K562 (cell line): ENCODE data around the gene WDR55. TPM values are rescaled to one million over a fixed set of nuclear protein-coding genes. Genes with fewer than 3 reads are reported as not detected.

Experiments
- CBX2 ChIP-seq: fragments of 200-600 bp; sonication (generic); IDR thresholded peaks from one replicate; pipeline ENCODE4 v1.6.1; 2012; ENCODE audit warnings: mild to moderate bottlenecking, low read length, inconsistent platforms; ENCODE audit not compliant: insufficient read depth, poor library complexity, severe bottlenecking
- CUX1 ChIP-seq: fragments of 200-800 bp; sonication (Bioruptor generic); IDR thresholded peaks from 2 replicates; pipeline ENCODE4 v1.6.1; 2016; ENCODE audit warnings: missing genetic modification characterization, missing compliant biosample characterization
- DDX20 ChIP-seq: fragments of 450-650 bp; IDR thresholded peaks from 2 replicates; pipeline ENCODE4 v1.6.1; 2016; ENCODE audit warnings: missing genetic modification characterization, low read depth, mild to moderate bottlenecking, missing compliant biosample characterization, moderate library complexity
- FOXK1 ChIP-seq: sonication (generic); formaldehyde crosslinking; IDR thresholded peaks from 2 replicates; pipeline ENCODE4 v1.8.0; 2022; ENCODE audit warnings: missing genetic modification reagents, mild to moderate bottlenecking, borderline replicate concordance
- HLTF ChIP-seq: fragments of 450-650 bp; IDR thresholded peaks from 2 replicates; pipeline ENCODE4 v1.6.1; 2016
- ID3 ChIP-seq, 2 experiments: fragments of 250-450 bp in 1 of 2; fragments of 450-650 bp in 1 of 2; sonication (Bioruptor Pico) in 1 of 2; IDR thresholded peaks; 2 replicates each; pipeline versions ENCODE4 v1.6.1 to v1.8.0; 2016 to 2021; ENCODE audit warnings: mild to moderate bottlenecking in 2 of 2, moderate library complexity in 2 of 2, missing compliant biosample characterization in 1 of 2, missing genetic modification characterization in 1 of 2
- NFIC ChIP-seq: fragments of 450-650 bp; IDR thresholded peaks from 2 replicates; pipeline ENCODE4 v1.6.1; 2017; ENCODE audit warnings: mild to moderate bottlenecking, inconsistent platforms
- RNF2 ChIP-seq: sonication (generic); IDR thresholded peaks from 2 replicates; pipeline ENCODE4 v1.6.1; 2016
- SMAD1 ChIP-seq: fragments of 150-350 bp; IDR thresholded peaks from 2 replicates; pipeline ENCODE4 v1.6.1; 2014; ENCODE audit warnings: low read length, low read depth; ENCODE audit not compliant: partially characterized antibody
- ZKSCAN8 ChIP-seq: fragments of 200-800 bp; sonication (Bioruptor generic); IDR thresholded peaks from 2 replicates; pipeline ENCODE4 v1.6.1; 2016; ENCODE audit warnings: missing genetic modification characterization, missing compliant biosample characterization
- ZNF507 ChIP-seq: conservative IDR thresholded peaks from 2 replicates; pipeline ENCODE4 v1.6.1; 2017; ENCODE audit warnings: missing genetic modification characterization, missing compliant biosample characterization
- ZNF778 ChIP-seq: fragments of 450-650 bp; formaldehyde crosslinking; IDR thresholded peaks from 2 replicates; pipeline ENCODE4 v1.4.0; 2020; ENCODE audit warnings: mild to moderate bottlenecking, moderate library complexity
- ZNF79 ChIP-seq: fragments of 250-450 bp; sonication (Bioruptor Pico); IDR thresholded peaks from 2 replicates; pipeline ENCODE4 v1.4.0; 2020; ENCODE audit warnings: low read depth, mild to moderate bottlenecking, moderate library complexity
- polyA plus RNA-seq, 8 experiments: library from polyadenylated mRNA; depleted of rRNA in 4 of 8; stranded (reverse) in 5 of 8; unstranded in 3 of 8; fragments of >200 nt; fragmentation: Nextera tagmentation in 2 of 8; fragmentation: Illumina TruSeq in 1 of 8; extraction: Ambion mirVana in 2 of 8; extraction: Trizol in 1 of 8; gene quantifications; 2 replicates each; pipeline versions ENCODE4 v1.2.1 to v1.2.3, GENCODE V29; 2011 to 2014; ENCODE audit warnings: inconsistent platforms in 1 of 8, missing spikeins in 1 of 8
- total RNA-seq, 7 experiments: library from RNA; depleted of rRNA in 6 of 7; stranded (reverse); fragments of >200 nt in 6 of 7; fragmentation: Illumina TruSeq in 2 of 7; extraction: Trizol in 2 of 7; gene quantifications; 2 replicates each; pipeline versions ENCODE4 v1.2.1 to v1.2.3, GENCODE V29; 2011 to 2021; ENCODE audit warnings: low replicate concordance in 1 of 7
- TF ChIP-seq, protein P1 (sequence below): fragments of 450-650 bp; IDR thresholded peaks from 2 replicates; pipeline ENCODE4 v1.6.1; 2016; ENCODE audit warnings: low read depth

WDR55 gene
- total and polyA plus RNA-seq, 9 of the 15 experiments (the other 6 are each of a cell fraction or from before 2014, with no cell fraction given): 5.2 to 45.0 (median 29.3) TPM

GRCh38 chr5:140710899-140711552, 46.3 kb downstream of the WDR55 start (continued):
- TF ChIP-seq CUX1 (CRISPR knock-in tag): no peak
- no peak for TF ChIP-seq HLTF
- TF ChIP-seq ZNF79 (CRISPR knock-in tag): no peak
- TF ChIP-seq, protein P1, sequence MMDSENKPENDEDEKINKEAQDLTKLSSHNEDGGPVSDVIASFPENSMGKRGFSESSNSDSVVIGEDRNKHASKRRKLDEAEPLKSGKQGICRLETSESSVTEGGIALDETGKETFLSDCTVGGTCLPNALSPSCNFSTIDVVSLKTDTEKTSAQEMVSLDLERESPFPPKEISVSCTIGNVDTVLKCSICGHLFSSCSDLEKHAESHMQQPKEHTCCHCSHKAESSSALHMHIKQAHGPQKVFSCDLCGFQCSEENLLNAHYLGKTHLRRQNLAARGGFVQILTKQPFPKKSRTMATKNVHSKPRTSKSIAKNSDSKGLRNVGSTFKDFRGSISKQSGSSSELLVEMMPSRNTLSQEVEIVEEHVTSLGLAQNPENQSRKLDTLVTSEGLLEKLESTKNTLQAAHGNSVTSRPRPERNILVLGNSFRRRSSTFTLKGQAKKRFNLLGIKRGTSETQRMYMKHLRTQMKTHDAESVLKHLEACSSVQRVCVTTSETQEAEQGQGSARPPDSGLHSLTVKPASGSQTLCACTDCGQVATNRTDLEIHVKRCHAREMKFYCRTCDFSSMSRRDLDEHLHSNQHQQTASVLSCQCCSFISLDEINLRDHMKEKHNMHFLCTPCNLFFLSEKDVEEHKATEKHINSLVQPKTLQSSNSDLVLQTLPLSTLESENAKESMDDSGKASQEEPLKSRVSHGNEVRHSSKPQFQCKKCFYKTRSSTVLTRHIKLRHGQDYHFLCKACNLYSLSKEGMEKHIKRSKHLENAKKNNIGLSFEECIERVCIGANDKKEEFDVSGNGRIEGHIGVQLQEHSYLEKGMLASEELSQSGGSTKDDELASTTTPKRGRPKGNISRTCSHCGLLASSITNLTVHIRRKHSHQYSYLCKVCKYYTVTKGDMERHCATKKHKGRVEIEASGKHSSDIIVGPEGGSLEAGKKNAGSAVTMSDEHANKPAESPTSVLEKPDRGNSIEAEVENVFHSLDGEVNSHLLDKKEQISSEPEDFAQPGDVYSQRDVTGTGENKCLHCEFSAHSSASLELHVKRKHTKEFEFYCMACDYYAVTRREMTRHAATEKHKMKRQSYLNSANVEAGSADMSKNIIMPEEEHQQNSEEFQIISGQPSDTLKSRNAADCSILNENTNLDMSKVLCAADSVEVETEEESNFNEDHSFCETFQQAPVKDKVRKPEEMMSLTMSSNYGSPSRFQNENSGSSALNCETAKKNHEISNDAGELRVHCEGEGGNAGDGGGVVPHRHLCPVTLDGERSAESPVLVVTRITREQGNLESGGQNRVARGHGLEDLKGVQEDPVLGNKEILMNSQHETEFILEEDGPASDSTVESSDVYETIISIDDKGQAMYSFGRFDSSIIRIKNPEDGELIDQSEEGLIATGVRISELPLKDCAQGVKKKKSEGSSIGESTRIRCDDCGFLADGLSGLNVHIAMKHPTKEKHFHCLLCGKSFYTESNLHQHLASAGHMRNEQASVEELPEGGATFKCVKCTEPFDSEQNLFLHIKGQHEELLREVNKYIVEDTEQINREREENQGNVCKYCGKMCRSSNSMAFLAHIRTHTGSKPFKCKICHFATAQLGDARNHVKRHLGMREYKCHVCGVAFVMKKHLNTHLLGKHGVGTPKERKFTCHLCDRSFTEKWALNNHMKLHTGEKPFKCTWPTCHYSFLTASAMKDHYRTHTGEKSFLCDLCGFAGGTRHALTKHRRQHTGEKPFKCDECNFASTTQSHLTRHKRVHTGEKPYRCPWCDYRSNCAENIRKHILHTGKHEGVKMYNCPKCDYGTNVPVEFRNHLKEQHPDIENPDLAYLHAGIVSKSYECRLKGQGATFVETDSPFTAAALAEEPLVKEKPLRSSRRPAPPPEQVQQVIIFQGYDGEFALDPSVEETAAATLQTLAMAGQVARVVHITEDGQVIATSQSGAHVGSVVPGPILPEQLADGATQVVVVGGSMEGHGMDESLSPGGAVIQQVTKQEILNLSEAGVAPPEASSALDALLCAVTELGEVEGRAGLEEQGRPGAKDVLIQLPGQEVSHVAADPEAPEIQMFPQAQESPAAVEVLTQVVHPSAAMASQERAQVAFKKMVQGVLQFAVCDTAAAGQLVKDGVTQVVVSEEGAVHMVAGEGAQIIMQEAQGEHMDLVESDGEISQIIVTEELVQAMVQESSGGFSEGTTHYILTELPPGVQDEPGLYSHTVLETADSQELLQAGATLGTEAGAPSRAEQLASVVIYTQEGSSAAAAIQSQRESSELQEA: peak; percentile 77
- peak; percentile 69; the same call in 1 of the 2 replicates for TF ChIP-seq RNF2
- TF ChIP-seq SMAD1: no peak
- 0 out of 2 replicates have a peak, but pooled peaks have one; percentile 8 for TF ChIP-seq DDX20 (tag)
- no peak for TF ChIP-seq FOXK1 (CRISPR knock-in tag)
- no peak for TF ChIP-seq ZNF778 (CRISPR knock-in tag)
- TF ChIP-seq CBX2: no peak
- TF ChIP-seq ZNF507 (tag): no peak
- 0 out of 2 replicates have a peak, but pooled peaks have one; percentile 47 for TF ChIP-seq ZKSCAN8 (CRISPR knock-in tag)
- TF ChIP-seq ID3 (CRISPR knock-in tag; IDR thresholded peaks at IDR 0.05): no peak
- peak; percentile 77 for TF ChIP-seq ID3 (tag; IDR thresholded peaks at IDR 0.05)
- peak; percentile 79 for TF ChIP-seq NFIC
